RWPE1 (cell line): Measurements from ENCODE around the gene TNIP1.

ENCODE experiments used
- CTCF ChIA-PET: fragments of 350-600 bp; sonication (Branson Sonifier 250); formaldehyde crosslinking; extraction: SDS; loops from one replicate; lab custom pipeline; 2021; lab: Yijun Ruan, JAX
- POLR2A ChIA-PET: fragments of 400-600 bp; formaldehyde crosslinking; extraction: SDS; loops from one replicate; lab custom pipeline; 2020; ENCODE audit warnings: antibody characterized with exemption; ENCODE audit not compliant: low non-redundant PET; lab: Yijun Ruan, JAX
- DNase-seq: peaks from one replicate; pipeline ENCODE4 v3.0.0; 2012; ENCODE audit warnings: low spot score
- H3K27ac ChIP-seq: fragments of 450-650 bp; 2 replicates; pipeline ENCODE4 v1.5.1; 2017
- CTCF ChIP-seq: fragments of 450-650 bp; conservative IDR thresholded peaks from 2 replicates; pipeline ENCODE4 v1.5.1; 2017; ENCODE audit warnings: low read depth, mild to moderate bottlenecking

TNIP1 gene

GRCh38 chr5:151063142-151063989 is 17.5 kb downstream of the TNIP1 start:
- peak overlapping the region; percentile 26; the same call in 1 of the 2 replicates for H3K27ac ChIP-seq
- TF ChIP-seq CTCF = no peak
- ChIA-PET CTCF (interaction anchor here (1.0 kb wide), 1 partner anchor 11 kb away, joined by 5 read pairs; no protein-coding TSS in a partner anchor), POLR2A (no interaction called here)
- DNase-seq = peak; percentile 54

- no peak for TF ChIP-seq CTCF
- DNase-seq = no peak
- no peak overlapping the region for H3K27ac ChIP-seq
- ChIA-PET POLR2A (no interaction called here), CTCF (interaction anchor here (1.0 kb wide), 1 partner anchor 10 kb away, joined by 5 read pairs; no protein-coding TSS in a partner anchor)
Measured at GRCh38 chr5:151062405-151063141, 18.3 kb downstream of the TNIP1 start.

DNA sequence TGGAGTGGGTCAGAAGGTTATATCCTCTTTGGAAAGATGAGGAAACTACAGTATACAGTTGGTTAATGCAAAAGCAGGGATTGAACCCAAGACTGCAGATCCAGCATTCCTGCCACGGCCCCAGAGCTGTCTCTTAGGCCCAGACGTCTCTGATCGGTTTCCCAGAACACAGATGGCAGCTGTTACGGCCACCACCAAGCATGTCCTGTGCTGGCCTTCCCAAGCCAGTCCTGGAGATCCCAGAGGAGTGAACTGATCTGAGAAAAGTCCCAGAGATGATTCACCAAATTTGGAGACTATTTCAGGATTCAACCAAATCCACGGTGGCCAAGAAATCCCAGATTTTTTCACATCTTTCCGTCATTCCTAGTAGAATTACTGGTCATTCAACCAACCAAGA is 20.1 kb downstream of the TNIP1 start:
- DNase-seq = no peak
- ChIA-PET POLR2A (interaction anchor here (0.7 kb wide), 1 partner anchor 29 kb away, joined by 3 read pairs; no protein-coding TSS in a partner anchor), CTCF (interaction anchor here (0.6 to 1.6 kb wide), 3 partner anchors 9 to 104 kb away, joined by 3 to 5 read pairs (median 4); no protein-coding TSS in a partner anchor)
- TF ChIP-seq CTCF = no peak
- H3K27ac ChIP-seq = 0 out of 2 replicates have a peak overlapping the region, but pooled peaks have one; percentile 0

- ChIA-PET POLR2A (no interaction called here), CTCF (interaction anchor here (0.6 to 1.4 kb wide), 5 partner anchors 8 to 403 kb away, joined by 3 to 6 read pairs (median 4); no protein-coding TSS in a partner anchor)
- no peak for DNase-seq
- H3K27ac ChIP-seq = peak overlapping the region; percentile 12; the same call in 1 of the 2 replicates
- no peak for TF ChIP-seq CTCF
Measured at GRCh38 chr5:151058891-151059489, 21.8 kb downstream of the TNIP1 start.

DNA sequence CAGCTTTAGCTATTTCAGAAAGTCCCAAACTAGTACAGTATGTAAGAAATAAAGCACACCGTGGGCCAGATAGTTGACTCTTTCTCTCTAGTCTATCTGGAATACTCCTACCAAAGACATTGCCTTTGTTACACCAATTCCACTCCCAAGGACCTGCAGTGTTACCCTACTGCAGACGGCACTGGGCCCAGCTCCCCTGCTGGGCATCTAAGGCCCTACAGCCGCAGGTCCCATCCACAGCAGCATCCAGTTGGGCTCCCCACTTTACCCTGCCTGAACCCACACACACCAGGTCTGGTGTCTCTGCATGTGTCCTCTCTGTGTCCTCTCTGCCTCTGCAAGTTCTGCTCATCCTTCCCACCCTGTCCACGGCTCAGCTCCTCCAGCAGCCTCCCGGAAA is 22.5 kb downstream of the TNIP1 start:
- H3K27ac ChIP-seq = peak overlapping the region; percentile 12; the same call in 1 of the 2 replicates
- ChIA-PET POLR2A (no interaction called here), CTCF (interaction anchor here (0.6 to 1.4 kb wide), 5 partner anchors 9 to 403 kb away, joined by 3 to 6 read pairs (median 4); no protein-coding TSS in a partner anchor)
- TF ChIP-seq CTCF = no peak
- no peak for DNase-seq
